Activated T-helper 1 cell treated with anti-CD3 and anti-CD28 coated beads, Interleukin-12 subunit alpha, Interleukin-12 subunit beta, Interleukin-2, Interleukin-4 antibody, amounts not matched to agents 30 ng/mL and 10 ng/mL and 1 ng/mL, durations not matched to agents 14 hours and 24 hours and 36 hours (primary cell): ENCODE measurements around the gene SPOPL. TPM values are rescaled to one million over a fixed set of nuclear protein-coding genes. Genes with fewer than 3 reads are reported as not detected.

Experiments
- DNase-seq: peaks from one replicate; pipeline ENCODE4 v3.0.0; 2021; ENCODE audit warnings: low spot score
- H3K27ac Mint-ChIP-seq: one replicate; pipeline ENCODE4 v1.8.0; 2021; ENCODE audit warnings: mild to moderate bottlenecking, mixed read lengths
- H3K27me3 Mint-ChIP-seq: one replicate; pipeline ENCODE4 v1.8.0; 2022; ENCODE audit warnings: mild to moderate bottlenecking, moderate library complexity, mixed read lengths; ENCODE audit not compliant: insufficient read depth
- H3K36me3 Mint-ChIP-seq: one replicate; pipeline ENCODE4 v1.8.0; 2021; ENCODE audit warnings: low read depth, mixed read lengths
- H3K4me1 Mint-ChIP-seq: one replicate; pipeline ENCODE4 v1.8.0; 2021; ENCODE audit warnings: low read depth, mixed read lengths
- H3K4me3 Mint-ChIP-seq: one replicate; pipeline ENCODE4 v1.8.0; 2021; ENCODE audit warnings: mild to moderate bottlenecking, moderate library complexity, mixed read lengths
- H3K9me3 Mint-ChIP-seq: one replicate; pipeline ENCODE4 v1.8.0; 2021; ENCODE audit warnings: mixed read lengths
- intact Hi-C: fragments of 100-400 bp; cut with micrococcal nuclease; formaldehyde crosslinking; loops from one replicate; pipeline ENCODE4 v1.15.1; 2024
- total RNA-seq: library from RNA; stranded (reverse); gene quantifications from 2 replicates; pipeline ENCODE4 v1.2.3, GENCODE V29; 2022

The SPOPL gene
- total RNA-seq, 1 donor from 2014 or later, result 19.6 TPM

GRCh38 chr2:138550172-138550571, 48.6 kb downstream of the SPOPL start:
- DNase-seq, result no peak
- Mint-ChIP-seq H3K27me3 (no peaks in the 10 kb centered on the region), H3K4me3 (no peak overlapping the region), H3K9me3 (no peaks in the 10 kb centered on the region), H3K36me3 (peaks cover 17% of the 10 kb centered on the region), H3K4me1 (no peaks in the 10 kb centered on the region), H3K27ac (no peak overlapping the region)
- intact Hi-C loops, result no loop called here

- no peak overlapping the region for H3K27ac Mint-ChIP-seq
- no peak for DNase-seq
- no peaks in the 10 kb centered on the region for H3K27me3 Mint-ChIP-seq
- peaks cover 18% of the 10 kb centered on the region for H3K36me3 Mint-ChIP-seq
- no peaks in the 10 kb centered on the region for H3K9me3 Mint-ChIP-seq
- H3K4me1 Mint-ChIP-seq, result no peaks in the 10 kb centered on the region
- intact Hi-C loops, result no loop called here
- H3K4me3 Mint-ChIP-seq, result no peak overlapping the region
These were observed 49.2 kb downstream of the SPOPL start for GRCh38 chr2:138550670-138551287.

- no peak overlapping the region for H3K27ac Mint-ChIP-seq
- peaks cover 18% of the 10 kb centered on the region for H3K36me3 Mint-ChIP-seq
- intact Hi-C loops, result no loop called here
These were observed 52.6 kb downstream of the SPOPL start for GRCh38 chr2:138554123-138554522.

DNA sequence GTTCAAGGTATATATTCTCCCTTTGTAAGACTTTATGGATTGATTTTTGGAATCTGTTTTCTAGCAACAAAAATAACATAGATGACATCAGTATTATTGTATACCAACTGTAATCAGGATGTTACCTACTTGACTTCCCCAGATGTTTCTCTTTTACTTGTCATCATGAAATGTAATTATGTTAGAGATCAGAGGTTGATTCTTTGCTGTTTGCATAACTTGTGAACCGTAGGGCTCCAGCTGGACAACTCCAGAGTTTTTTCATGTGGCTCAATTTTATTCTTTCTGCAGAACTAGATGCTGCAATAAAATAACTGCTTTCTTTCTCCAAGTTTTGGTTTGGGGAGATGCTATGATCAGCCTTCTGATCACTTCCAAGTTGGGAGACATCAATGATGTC, 58.1 kb downstream of the SPOPL start:
- peaks cover 12% of the 10 kb centered on the region for H3K36me3 Mint-ChIP-seq
- H3K9me3 Mint-ChIP-seq, result no peaks in the 10 kb centered on the region
- H3K27ac Mint-ChIP-seq, result no peak overlapping the region
- no peak for DNase-seq
- H3K4me1 Mint-ChIP-seq, result no peaks in the 10 kb centered on the region
- intact Hi-C loops, result no loop called here
- H3K4me3 Mint-ChIP-seq, result no peak overlapping the region
- H3K27me3 Mint-ChIP-seq, result no peaks in the 10 kb centered on the region

More at GRCh38 chr2:138554123-138554522, 52.6 kb downstream of the SPOPL start:
- no peak overlapping the region for H3K4me3 Mint-ChIP-seq
- H3K4me1 Mint-ChIP-seq, result no peaks in the 10 kb centered on the region
- no peaks in the 10 kb centered on the region for H3K27me3 Mint-ChIP-seq
- no peaks in the 10 kb centered on the region for H3K9me3 Mint-ChIP-seq
- DNase-seq, result no peak

GRCh38 chr2:138564586-138565229, 63.1 kb downstream of the SPOPL start:
- Mint-ChIP-seq H3K4me1 (no peaks in the 10 kb centered on the region), H3K36me3 (peaks cover 12% of the 10 kb centered on the region), H3K9me3 (no peaks in the 10 kb centered on the region), H3K27ac (no peak overlapping the region), H3K4me3 (no peak overlapping the region), H3K27me3 (no peaks in the 10 kb centered on the region)
- intact Hi-C loops, result no loop called here
- no peak for DNase-seq

DNA sequence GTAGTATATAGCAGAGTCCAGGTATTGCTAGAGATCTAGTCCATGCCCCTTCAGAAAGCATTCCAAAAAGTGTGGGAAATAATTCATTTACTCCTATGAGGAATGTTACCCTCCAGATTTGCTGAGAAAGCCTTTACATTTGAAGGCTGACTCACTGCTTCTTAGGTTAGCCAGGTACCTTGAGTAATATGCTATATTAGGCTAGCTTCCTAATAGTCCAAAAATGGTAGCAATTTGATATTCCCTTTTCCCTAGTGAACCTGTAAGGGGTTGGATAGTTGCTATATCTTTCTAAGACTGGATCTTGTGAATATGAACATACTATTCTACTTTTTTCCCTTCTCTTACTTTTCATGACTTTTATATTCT, 63.6 kb downstream of the SPOPL start:
- Mint-ChIP-seq H3K4me3 (no peak overlapping the region), H3K36me3 (peaks cover 13% of the 10 kb centered on the region), H3K9me3 (no peaks in the 10 kb centered on the region), H3K27ac (no peak overlapping the region), H3K4me1 (no peaks in the 10 kb centered on the region), H3K27me3 (no peaks in the 10 kb centered on the region)
- DNase-seq, result no peak
- intact Hi-C loops, result no loop called here

- H3K9me3 Mint-ChIP-seq, result no peaks in the 10 kb centered on the region
- DNase-seq, result no peak
- no peak overlapping the region for H3K4me3 Mint-ChIP-seq
- H3K27ac Mint-ChIP-seq, result no peak overlapping the region
- peaks cover 16% of the 10 kb centered on the region for H3K36me3 Mint-ChIP-seq
- no peaks in the 10 kb centered on the region for H3K4me1 Mint-ChIP-seq
- no peaks in the 10 kb centered on the region for H3K27me3 Mint-ChIP-seq
- intact Hi-C loops, result no loop called here
These were observed 70.7 kb downstream of the SPOPL start for GRCh38 chr2:138572318-138572717.

- Mint-ChIP-seq H3K27ac (no peak overlapping the region), H3K36me3 (peaks cover 17% of the 10 kb centered on the region), H3K4me3 (no peak overlapping the region), H3K27me3 (no peaks in the 10 kb centered on the region), H3K9me3 (no peaks in the 10 kb centered on the region), H3K4me1 (no peaks in the 10 kb centered on the region)
- DNase-seq, result no peak
- intact Hi-C loops, result no loop called here
These were observed 75.5 kb downstream of the SPOPL start for GRCh38 chr2:138577066-138577465.

DNA sequence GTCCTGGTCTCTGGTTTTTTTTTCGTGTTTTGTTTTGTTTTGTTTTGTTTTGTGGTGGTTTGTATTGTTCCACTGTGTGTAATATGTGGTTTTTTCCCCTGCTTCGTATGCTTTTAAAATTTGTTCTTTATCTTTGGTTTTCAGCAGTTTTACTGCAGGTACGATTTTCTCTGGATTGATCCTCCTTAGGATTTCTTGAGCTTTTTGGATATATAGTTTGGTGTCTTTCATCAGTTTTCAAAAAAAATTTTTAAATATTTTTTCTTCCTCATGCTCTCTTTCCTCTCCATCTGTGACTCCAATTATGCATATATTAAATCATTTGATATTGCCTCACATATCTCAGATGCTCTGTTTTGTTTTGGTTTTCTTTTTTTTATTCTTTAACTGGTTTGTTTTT, 78.0 kb downstream of the SPOPL start:
- Mint-ChIP-seq H3K36me3 (peaks cover 14% of the 10 kb centered on the region), H3K27ac (no peak overlapping the region), H3K9me3 (no peaks in the 10 kb centered on the region), H3K4me1 (no peaks in the 10 kb centered on the region), H3K4me3 (no peak overlapping the region), H3K27me3 (no peaks in the 10 kb centered on the region)
- DNase-seq, result no peak
- intact Hi-C loops, result no loop called here

DNA sequence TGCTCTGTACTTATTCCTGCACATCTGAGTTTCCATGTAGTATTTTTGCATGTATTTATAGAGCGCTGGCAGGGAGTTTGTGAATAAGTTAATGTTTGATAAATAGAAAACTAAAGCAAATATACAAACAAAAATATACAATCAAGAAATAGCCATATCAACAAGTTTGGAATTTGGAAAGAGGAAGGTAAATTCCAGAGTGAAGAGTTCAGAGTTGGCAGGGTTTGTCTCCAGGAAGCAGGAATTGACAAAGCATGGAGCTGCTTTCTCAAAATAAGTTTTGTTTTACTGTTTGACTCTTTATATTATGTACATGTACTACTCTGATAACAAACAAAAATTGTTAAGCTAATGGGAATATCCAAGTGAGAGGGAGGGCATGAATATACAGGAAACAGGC, 80.3 kb downstream of the SPOPL start:
- Mint-ChIP-seq H3K4me3 (no peak overlapping the region), H3K9me3 (no peaks in the 10 kb centered on the region), H3K27me3 (no peaks in the 10 kb centered on the region), H3K27ac (no peak overlapping the region), H3K4me1 (no peaks in the 10 kb centered on the region), H3K36me3 (peaks cover 12% of the 10 kb centered on the region)
- no peak for DNase-seq
- intact Hi-C loops, result no loop called here

GRCh38 chr2:138589663-138590062, 88.1 kb downstream of the SPOPL start:
- Mint-ChIP-seq H3K36me3 (no peaks in the 10 kb centered on the region), H3K27me3 (no peaks in the 10 kb centered on the region), H3K9me3 (no peaks in the 10 kb centered on the region), H3K4me1 (no peaks in the 10 kb centered on the region), H3K27ac (no peak overlapping the region), H3K4me3 (no peak overlapping the region)
- no peak for DNase-seq
- intact Hi-C loops, result no loop called here

- DNase-seq, result no peak
- intact Hi-C loops, result no loop called here
- Mint-ChIP-seq H3K27ac (no peak overlapping the region), H3K9me3 (no peaks in the 10 kb centered on the region), H3K27me3 (no peaks in the 10 kb centered on the region), H3K4me1 (no peaks in the 10 kb centered on the region), H3K4me3 (no peak overlapping the region), H3K36me3 (no peaks in the 10 kb centered on the region)
These were observed 94.8 kb downstream of the SPOPL start for GRCh38 chr2:138596403-138596802.

DNA sequence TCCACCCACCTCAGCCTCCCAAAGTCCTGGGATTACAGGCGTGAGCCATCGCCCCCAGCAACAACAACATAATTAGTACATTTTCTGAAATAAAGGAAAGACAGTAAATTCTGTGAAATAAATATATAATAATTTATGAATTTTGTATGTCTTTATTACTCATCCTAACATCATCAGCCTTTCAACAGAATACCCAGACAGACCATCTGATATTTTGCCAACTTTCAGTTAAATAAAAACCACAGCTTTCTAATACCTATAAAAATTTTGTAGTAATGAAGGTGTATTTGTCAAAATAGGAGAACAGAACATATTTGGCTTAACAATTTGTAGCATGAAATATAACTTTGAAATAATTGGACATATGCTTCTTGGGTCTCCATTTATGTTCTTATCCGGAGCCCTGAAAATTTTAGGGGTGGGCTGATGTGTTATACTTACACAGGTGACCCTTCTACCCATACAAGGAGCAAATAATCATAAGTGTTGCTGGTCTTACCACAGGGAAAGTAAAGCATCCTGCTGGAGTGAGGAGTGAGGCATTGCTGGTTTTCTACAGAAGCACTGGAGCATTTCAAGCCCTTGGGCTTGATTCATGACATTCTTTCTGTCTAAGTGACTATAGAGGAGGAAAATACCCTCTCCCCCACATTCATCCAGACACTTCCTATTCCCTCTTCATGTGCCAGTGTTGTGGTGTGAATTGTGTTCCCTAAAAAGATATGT, 99.3 kb downstream of the SPOPL start:
- H3K27me3 Mint-ChIP-seq, result no peaks in the 10 kb centered on the region
- H3K4me3 Mint-ChIP-seq, result no peak overlapping the region
- H3K36me3 Mint-ChIP-seq, result no peaks in the 10 kb centered on the region
- no peaks in the 10 kb centered on the region for H3K4me1 Mint-ChIP-seq
- H3K27ac Mint-ChIP-seq, result no peak overlapping the region
- H3K9me3 Mint-ChIP-seq, result no peaks in the 10 kb centered on the region
- DNase-seq, result no peak
- intact Hi-C loops, result no loop called here
